Psoas muscle (tissue), 8 donors: ENCODE results near the gene DKKL1. TPM values are rescaled to one million over a fixed set of nuclear protein-coding genes. Genes with fewer than 3 reads are reported as not detected.
A peak's percentile ranks its signal among the peaks of the same experiment; 100 is the strongest.

Source experiments
- ATAC-seq, 4 donors: fragments of 200-7000 bp; cut with Tn5 transposase; one replicate each; pipeline ENCODE4 v1.9.1; 2020; ENCODE audit warnings: moderate library complexity in 3 of 4, mild to moderate bottlenecking in 2 of 4
- DNase-seq, 2 donors: peaks; one replicate each; pipeline ENCODE4 v3.0.0-alpha.2; 2020
- H3K27ac ChIP-seq: fragments of 200-600 bp; one replicate; pipeline ENCODE4 v1.8.0; 2022
- H3K27me3 ChIP-seq, 3 donors: fragments of 200-600 bp in 1 of 3; one replicate each; pipeline versions ENCODE4 v1.6.1 to v1.8.0; 2013 to 2022; ENCODE audit warnings: low read length in 2 of 3, mild to moderate bottlenecking in 2 of 3, moderate library complexity in 1 of 3; ENCODE audit not compliant: insufficient read depth in 3 of 3
- H3K36me3 ChIP-seq, 2 donors: fragments of 200-600 bp in 1 of 2; one replicate each; pipeline versions ENCODE4 v1.6.1 to v1.8.0; 2013 to 2022; ENCODE audit warnings: low read depth in 1 of 2, mild to moderate bottlenecking in 1 of 2, moderate library complexity in 1 of 2; ENCODE audit not compliant: insufficient read depth in 1 of 2
- H3K4me1 ChIP-seq: fragments of 200-600 bp; one replicate; pipeline ENCODE4 v1.8.0; 2022
- H3K4me3 ChIP-seq: fragments of 200-600 bp; one replicate; pipeline ENCODE4 v1.8.0; 2022; ENCODE audit warnings: mild to moderate bottlenecking
- H3K9me3 ChIP-seq: fragments of 200-600 bp; one replicate; pipeline ENCODE4 v1.8.0; 2022
- CTCF ChIP-seq: fragments of 200-600 bp; IDR thresholded peaks from one replicate; pipeline ENCODE4 v1.8.0; 2022; ENCODE audit warnings: antibody characterized with exemption
- WGBS, 3 donors: extraction: QIAGEN DNeasy Blood & Tissue Kit; methylation state at CpG; one replicate each; pipeline versions ENCODE4 v1.1.6 to v1.1.7; 2013; 5-methylcytosine and 5-hydroxymethylcytosine counted together
- intact Hi-C, 2 donors: fragments of 100-400 bp; cut with DNase I; formaldehyde crosslinking; loops; one replicate each; pipeline versions ENCODE4 v1.11.0 to v1.14.2; 2022
- polyA plus RNA-seq, 3 donors: library from polyadenylated mRNA; stranded (reverse); fragments of 200-250 nt; gene quantifications; one replicate each; pipeline ENCODE4 v1.2.3, GENCODE V29; 2013
- total RNA-seq, 4 donors: library from RNA; stranded (reverse); fragmentation: NEBNext Ultra II Directional in 2 of 4; extraction: Animal tissue kit (Norgen Biotek cat#: 25700) in 2 of 4; gene quantifications; one replicate each; pipeline versions ENCODE4 v1.2.1 to v1.2.4, GENCODE V29; 2021 to 2023
- donor health status: healthy with polysubstance abuse.
- donor health status: DM: no; HTN: no; CAD: no; lungs with moderate emphysema.
- donor health status: Bipolar disorder and iron deficiency.
- donor health status: healthy.
- donor health status: DM: yes; HTN: yes; CAD: no.
- donor health status: DM: no; HTN: no; CAD: no.
- donor health status: DM: no; HTN: no; CAD: no.
- donor health status: DM: yes; HTN: yes; CAD: no.

DKKL1 gene
- total and polyA plus RNA-seq, 7 donors: 0.06 TPM; not detected in 6

GRCh38 chr19:49418511-49418910 lies 54.8 kb downstream of the DKKL1 start:
- ATAC-seq: no peak
- H3K36me3 ChIP-seq: no peaks in the 10 kb centered on the region
- DNase-seq: no peak
- H3K4me3 ChIP-seq: no peak overlapping the region
- intact Hi-C loops: loop anchor here in 1 of 2 donors (2.0 kb wide), 1 partner anchor 24 kb away; no protein-coding TSS in a partner anchor
- 72 to 79% (median 75%) methylated on average over 5 of the region's 5 CpGs for WGBS, 3 donors
- no peaks in the 10 kb centered on the region for H3K9me3 ChIP-seq
- peaks cover 0 to 75% (median 25%) of the 10 kb centered on the region in 3 donors for H3K27me3 ChIP-seq
- TF ChIP-seq CTCF: no peak
- no peak overlapping the region for H3K27ac ChIP-seq
- H3K4me1 ChIP-seq: peaks cover 18% of the 10 kb centered on the region

GRCh38 chr19:49419173-49419572 lies 55.5 kb downstream of the DKKL1 start:
- intact Hi-C loops: loop anchor here in 1 of 2 donors (2.0 kb wide), 1 partner anchor 24 kb away; no protein-coding TSS in a partner anchor
- Histone ChIP-seq H3K9me3 (no peaks in the 10 kb centered on the region), H3K36me3 (no peaks in the 10 kb centered on the region), H3K27ac (no peak overlapping the region), H3K4me1 (peaks cover 21% of the 10 kb centered on the region), H3K4me3 (no peak overlapping the region), H3K27me3 (peaks cover 0 to 82% (median 28%) of the 10 kb centered on the region in 3 donors)
- no peak for TF ChIP-seq CTCF
- no peak for DNase-seq
- WGBS, 3 donors: 53 to 73% (median 66%) methylated on average over 2 of the region's 2 CpGs
- no peak for ATAC-seq

- Histone ChIP-seq H3K27me3 (peaks cover 0 to 92% (median 34%) of the 10 kb centered on the region in 3 donors), H3K4me1 (peaks cover 21% of the 10 kb centered on the region), H3K9me3 (no peaks in the 10 kb centered on the region), H3K4me3 (no peak overlapping the region), H3K36me3 (no peaks in the 10 kb centered on the region), H3K27ac (no peak overlapping the region)
- TF ChIP-seq CTCF: no peak
- ATAC-seq: no peak
- 76 to 90% (median 76%) methylated on average over 2 of the region's 2 CpGs for WGBS, 3 donors
- intact Hi-C loops: no loop called here
- no peak for DNase-seq
Observed at GRCh38 chr19:49420227-49420626, 56.5 kb downstream of the DKKL1 start.

- no peak for TF ChIP-seq CTCF
- DNase-seq (peak; percentile 62 to 67), ATAC-seq (peak in 2 of 4 donors; percentile 31 to 67)
- peaks cover 0 to 100% (median 42%) of the 10 kb centered on the region in 3 donors for H3K27me3 ChIP-seq
- WGBS, 3 donors: 5 to 8% (median 6%) methylated on average over 48 of the region's 48 CpGs
- peaks cover 21% of the 10 kb centered on the region for H3K4me1 ChIP-seq
- peak overlapping the region; percentile 49 for H3K4me3 ChIP-seq
- no peaks in the 10 kb centered on the region for H3K9me3 ChIP-seq
- intact Hi-C loops: no loop called here
- no peak overlapping the region for H3K27ac ChIP-seq
- no peaks in the 10 kb centered on the region for H3K36me3 ChIP-seq
Observed at GRCh38 chr19:49421039-49421877, 57.6 kb downstream of the DKKL1 start.
